Activated naive CD8-positive, alpha-beta T cell (primary cell): ENCODE measurements around the gene COPB1.
A peak's percentile ranks its signal among the peaks of the same experiment; 100 is the strongest.

ENCODE experiments used
- H3K27ac Mint-ChIP-seq: one replicate; pipeline ENCODE4 v1.8.0; 2021; ENCODE audit warnings: mixed read lengths
- H3K27me3 Mint-ChIP-seq: one replicate; pipeline ENCODE4 v1.8.0; 2021; ENCODE audit warnings: mixed read lengths
- H3K36me3 Mint-ChIP-seq: one replicate; pipeline ENCODE4 v1.8.0; 2021; ENCODE audit warnings: mixed read lengths
- H3K4me1 Mint-ChIP-seq: one replicate; pipeline ENCODE4 v1.8.0; 2021; ENCODE audit warnings: low read depth, mixed read lengths
- H3K4me3 Mint-ChIP-seq: one replicate; pipeline ENCODE4 v1.8.0; 2021; ENCODE audit warnings: mild to moderate bottlenecking, mixed read lengths
- H3K9me3 Mint-ChIP-seq: one replicate; pipeline ENCODE4 v1.8.0; 2021; ENCODE audit warnings: low read depth, mixed read lengths

COPB1 gene

DNA sequence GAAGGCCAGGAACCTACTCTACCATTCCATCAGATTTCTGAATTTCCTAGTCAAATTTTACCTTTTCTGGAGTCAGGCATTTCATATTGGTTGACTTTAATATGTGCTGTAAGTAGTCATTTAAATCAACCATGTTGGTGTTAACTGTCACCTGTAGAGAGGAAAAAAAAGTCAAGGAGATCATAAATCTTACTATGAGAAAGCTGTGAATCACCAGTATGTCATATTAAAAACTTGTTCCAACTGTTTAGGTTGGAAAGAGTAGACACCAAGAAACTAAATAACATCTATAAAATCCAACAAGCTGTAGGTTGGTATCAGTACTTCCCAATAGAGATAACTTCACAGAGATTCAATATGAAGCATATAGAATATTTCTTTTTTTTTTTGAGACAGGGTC is 39.5 kb downstream of the COPB1 start:
- Mint-ChIP-seq H3K4me1 (peaks cover 2% of the 10 kb centered on the region), H3K27ac (peak overlapping the region; percentile 11), H3K36me3 (peaks cover 3% of the 10 kb centered on the region), H3K4me3 (no peak overlapping the region), H3K9me3 (no peaks in the 10 kb centered on the region), H3K27me3 (no peaks in the 10 kb centered on the region)

DNA sequence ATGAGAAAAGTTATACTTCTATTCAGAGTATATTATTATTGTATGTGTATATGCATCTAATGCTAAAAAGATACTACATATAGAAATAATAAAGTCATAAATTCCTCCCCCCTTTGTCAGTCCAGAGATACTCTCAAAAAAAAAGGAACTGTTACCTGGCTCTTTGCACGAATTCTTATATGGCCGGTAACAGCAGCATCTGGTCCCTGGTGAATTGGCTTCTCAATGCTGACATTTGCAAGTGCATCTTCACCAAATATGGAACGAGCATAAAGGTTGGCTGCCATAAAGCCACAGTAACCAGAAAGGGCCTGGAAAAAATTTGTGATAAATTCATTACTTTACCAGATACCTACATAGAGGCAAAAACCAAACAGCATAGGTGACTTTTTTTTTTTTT is 41.2 kb downstream of the COPB1 start:
- H3K36me3 Mint-ChIP-seq: peaks cover 3% of the 10 kb centered on the region
- no peak overlapping the region for H3K27ac Mint-ChIP-seq
- H3K27me3 Mint-ChIP-seq: no peaks in the 10 kb centered on the region
- H3K4me3 Mint-ChIP-seq: no peak overlapping the region
- peaks cover 2% of the 10 kb centered on the region for H3K4me1 Mint-ChIP-seq
- H3K9me3 Mint-ChIP-seq: no peaks in the 10 kb centered on the region

DNA sequence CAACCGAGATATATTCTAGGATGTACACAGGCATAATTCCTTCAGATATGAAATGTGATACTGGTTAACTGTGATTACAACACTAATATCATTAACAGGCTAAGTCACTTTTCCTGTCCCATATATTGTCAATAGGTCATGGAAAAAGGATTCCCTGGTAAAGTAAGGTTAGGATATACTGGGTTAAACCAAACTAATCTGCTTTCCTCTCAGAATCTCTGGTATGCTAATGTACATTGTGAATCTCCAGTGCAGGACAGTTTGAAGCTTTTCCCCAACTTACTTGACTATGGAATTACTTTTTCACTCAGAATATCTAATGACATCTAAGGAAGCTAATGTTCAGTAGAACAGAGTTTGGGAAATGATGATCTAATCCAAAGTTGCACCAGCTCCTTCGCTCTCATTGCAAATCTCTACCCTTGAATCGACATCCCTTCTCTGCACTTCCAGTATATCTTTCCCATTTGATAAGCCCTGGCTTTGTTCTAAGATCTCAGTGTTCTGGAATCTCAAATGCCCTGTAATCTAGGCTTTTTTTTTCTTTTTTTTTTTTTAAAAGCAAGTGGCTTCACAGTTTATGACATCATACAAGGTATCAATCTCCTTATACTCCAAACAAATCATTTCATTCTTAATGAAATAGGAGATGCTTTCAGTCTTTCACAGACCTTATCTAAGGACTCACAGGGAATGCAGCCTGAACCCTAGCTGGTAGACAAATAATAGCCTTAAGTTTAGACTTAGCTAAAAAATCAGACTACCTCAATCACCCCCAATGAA is 43.8 kb downstream of the COPB1 start:
- Mint-ChIP-seq H3K4me3 (no peak overlapping the region), H3K27me3 (no peaks in the 10 kb centered on the region), H3K36me3 (peaks cover 11% of the 10 kb centered on the region), H3K9me3 (no peaks in the 10 kb centered on the region), H3K4me1 (peaks cover 5% of the 10 kb centered on the region), H3K27ac (peak overlapping the region; percentile 50)

DNA sequence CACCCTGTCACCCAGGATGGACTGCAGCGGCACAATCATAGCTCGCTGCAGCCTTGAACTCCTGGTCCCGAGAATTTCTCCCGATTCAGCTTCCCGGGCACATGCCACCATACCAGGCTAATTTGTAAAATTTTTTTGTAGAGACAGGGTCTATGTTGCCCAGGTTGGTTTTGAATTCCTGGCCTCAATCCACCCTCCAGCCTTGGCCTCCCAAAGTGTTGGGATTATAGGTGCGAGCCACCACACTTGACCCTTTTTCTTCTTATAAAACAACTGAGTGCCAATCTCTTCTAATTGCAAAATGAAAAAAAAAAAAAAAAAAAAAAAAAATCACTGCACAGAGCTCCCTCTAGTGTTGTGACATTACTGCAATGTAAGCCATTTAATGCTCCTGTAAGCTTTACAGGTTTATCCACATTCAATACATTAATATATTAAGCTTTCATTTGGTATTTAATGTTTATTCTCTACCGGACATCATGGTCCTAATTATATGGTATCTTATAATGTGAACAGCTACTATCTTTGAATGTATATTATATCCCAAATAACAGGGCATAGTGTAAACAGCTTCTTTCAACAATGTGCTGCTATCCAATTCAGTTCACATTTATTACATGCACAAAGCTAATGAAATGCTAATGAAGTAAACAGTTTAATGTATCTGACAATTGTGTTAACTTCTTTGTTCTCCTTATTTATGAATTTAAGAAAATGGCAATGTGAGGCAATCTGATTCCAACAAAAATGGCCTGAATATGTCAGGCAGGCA is 44.6 kb downstream of the COPB1 start:
- peaks cover 5% of the 10 kb centered on the region for H3K4me1 Mint-ChIP-seq
- H3K9me3 Mint-ChIP-seq: no peaks in the 10 kb centered on the region
- peaks cover 10% of the 10 kb centered on the region for H3K36me3 Mint-ChIP-seq
- no peak overlapping the region for H3K4me3 Mint-ChIP-seq
- no peaks in the 10 kb centered on the region for H3K27me3 Mint-ChIP-seq
- H3K27ac Mint-ChIP-seq: peak overlapping the region; percentile 50

DNA sequence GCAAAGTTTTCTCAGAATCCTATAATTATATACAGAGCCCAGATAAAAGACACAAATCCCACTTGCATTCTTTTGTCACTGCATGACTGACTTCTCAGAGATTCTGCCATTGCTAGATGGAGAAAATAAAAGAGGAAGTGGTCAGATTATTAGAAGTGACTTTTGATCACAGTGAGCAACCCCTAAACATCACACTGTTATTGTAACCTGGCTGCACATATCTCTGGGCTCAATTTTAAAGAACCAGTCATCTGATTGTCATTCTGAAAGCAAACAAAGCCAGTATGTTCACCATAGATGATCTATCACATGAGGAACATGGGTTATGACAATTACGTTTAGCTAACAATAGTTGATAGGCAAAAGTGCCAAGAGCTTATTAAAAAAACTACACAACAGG is 47.8 kb downstream of the COPB1 start:
- Mint-ChIP-seq H3K4me1 (peaks cover 20% of the 10 kb centered on the region), H3K9me3 (no peaks in the 10 kb centered on the region), H3K36me3 (peaks cover 8% of the 10 kb centered on the region), H3K27me3 (no peaks in the 10 kb centered on the region), H3K4me3 (no peak overlapping the region), H3K27ac (no peak overlapping the region)

DNA sequence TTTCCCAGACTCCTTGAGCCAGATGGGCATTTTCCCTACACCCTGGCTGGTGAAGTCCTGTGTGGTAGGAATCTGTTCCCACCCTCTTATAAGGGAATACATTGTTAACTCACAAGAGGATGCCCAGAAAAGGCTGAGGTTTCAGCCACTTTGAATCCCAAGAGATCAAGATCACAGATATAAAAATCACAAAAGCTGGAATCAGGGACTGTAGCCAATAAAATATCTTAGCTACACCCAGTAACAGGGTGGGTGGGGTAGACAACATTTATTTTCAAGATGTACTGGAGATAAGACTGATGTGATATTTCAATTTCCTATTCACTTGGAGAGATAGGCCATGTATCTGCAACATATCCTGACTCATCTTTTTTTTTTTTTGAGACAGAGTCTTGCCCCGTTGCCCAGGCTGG is 50.3 kb downstream of the COPB1 start:
- Mint-ChIP-seq H3K27ac (peak overlapping the region; percentile 22), H3K9me3 (no peaks in the 10 kb centered on the region), H3K27me3 (no peaks in the 10 kb centered on the region), H3K36me3 (peaks cover 8% of the 10 kb centered on the region), H3K4me3 (no peak overlapping the region), H3K4me1 (peaks cover 40% of the 10 kb centered on the region)

DNA sequence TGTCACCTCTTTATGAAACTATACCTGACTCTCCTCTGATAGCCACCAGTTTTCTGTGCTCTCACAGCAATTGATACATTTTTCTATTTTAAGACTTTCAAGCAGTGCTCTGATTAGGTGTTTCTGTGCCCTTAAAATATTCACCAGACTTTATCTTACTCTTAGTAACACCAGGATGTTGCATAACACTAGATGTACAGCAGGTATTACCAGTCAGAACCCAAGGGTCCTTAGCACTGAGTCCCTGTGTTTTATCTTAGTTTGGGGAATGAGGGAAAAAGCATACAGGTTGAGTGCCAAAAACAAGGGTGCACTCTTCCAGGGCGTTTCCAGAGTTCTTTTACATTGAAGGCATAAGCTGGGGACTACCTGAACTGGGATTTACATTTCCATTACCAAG is 51.4 kb downstream of the COPB1 start:
- H3K27ac Mint-ChIP-seq: no peak overlapping the region
- H3K4me1 Mint-ChIP-seq: peaks cover 40% of the 10 kb centered on the region
- no peaks in the 10 kb centered on the region for H3K27me3 Mint-ChIP-seq
- H3K4me3 Mint-ChIP-seq: peak overlapping the region; percentile 44
- no peaks in the 10 kb centered on the region for H3K9me3 Mint-ChIP-seq
- H3K36me3 Mint-ChIP-seq: peaks cover 8% of the 10 kb centered on the region

DNA sequence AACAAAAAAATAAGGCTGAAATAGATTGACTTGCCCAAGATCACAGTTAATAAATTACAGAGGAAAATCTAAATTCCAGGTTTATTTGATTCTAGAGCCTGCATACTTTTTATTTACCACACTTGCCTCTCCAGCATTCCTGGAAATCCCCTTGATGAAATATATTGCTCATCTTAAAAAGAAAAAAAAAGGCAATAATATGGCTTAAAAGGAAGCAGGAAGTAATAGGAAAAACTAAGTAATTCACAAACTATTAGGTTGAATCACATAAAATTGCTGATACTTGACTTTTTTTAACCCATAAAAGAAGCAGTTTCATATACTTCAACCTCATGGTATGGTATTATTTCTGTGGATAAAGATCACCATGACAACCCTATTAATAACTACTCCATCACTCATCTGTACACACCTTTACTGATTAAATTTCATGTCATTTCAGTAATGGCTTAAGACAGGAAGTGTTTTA is 52.9 kb downstream of the COPB1 start:
- H3K36me3 Mint-ChIP-seq: peaks cover 9% of the 10 kb centered on the region
- no peaks in the 10 kb centered on the region for H3K27me3 Mint-ChIP-seq
- H3K27ac Mint-ChIP-seq: peak overlapping the region; percentile 51
- peak overlapping the region; percentile 54 for H3K4me3 Mint-ChIP-seq
- peaks cover 38% of the 10 kb centered on the region for H3K4me1 Mint-ChIP-seq
- no peaks in the 10 kb centered on the region for H3K9me3 Mint-ChIP-seq

DNA sequence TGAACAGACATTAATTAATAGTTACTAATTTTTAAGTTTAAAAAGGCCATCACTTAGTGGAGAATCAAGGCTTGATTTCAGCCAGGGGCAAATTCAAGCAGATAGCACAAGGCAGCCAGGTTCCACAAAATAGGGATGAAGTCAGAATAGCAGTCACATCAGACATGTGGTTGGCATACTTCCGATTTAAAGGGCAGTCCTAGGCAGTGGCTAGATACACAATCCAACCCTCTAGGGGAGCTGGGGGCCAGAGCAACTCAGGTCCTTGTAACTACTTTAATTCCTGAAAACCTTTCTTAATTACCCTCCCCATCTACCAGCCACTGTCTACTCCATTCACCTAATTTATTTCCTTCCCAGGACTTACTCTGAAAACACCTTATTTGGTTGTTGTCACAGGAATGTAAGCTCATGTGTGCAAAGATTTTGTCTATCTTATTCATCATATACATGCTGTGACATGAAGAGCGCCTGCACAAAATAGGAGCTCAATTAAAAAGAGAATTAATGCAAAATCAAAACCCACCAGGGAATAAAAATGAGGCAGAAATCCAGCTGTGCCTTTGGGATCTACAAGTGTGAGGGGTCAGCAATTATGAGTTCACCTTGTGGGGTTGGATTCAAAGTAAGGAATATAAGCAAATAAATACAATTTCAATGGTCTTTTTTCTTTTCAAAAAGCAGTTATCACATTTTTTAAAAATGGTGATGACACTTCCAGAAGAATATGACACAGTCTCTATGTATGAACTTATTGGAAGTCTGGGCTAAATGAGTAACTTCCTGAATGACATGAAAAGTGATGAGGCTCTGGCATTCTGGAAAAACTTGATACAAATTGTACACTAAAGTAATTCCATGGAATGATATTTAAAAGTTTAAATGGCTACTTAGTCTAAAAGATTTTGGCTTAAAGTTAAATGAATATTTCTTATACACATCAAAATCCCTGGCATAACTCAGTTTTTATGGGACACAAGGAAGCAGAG is 53.8 kb downstream of the COPB1 start:
- H3K36me3 Mint-ChIP-seq: peaks cover 9% of the 10 kb centered on the region
- peak overlapping the region; percentile 54 for H3K4me3 Mint-ChIP-seq
- H3K27ac Mint-ChIP-seq: peak overlapping the region; percentile 52
- no peaks in the 10 kb centered on the region for H3K27me3 Mint-ChIP-seq
- H3K9me3 Mint-ChIP-seq: no peaks in the 10 kb centered on the region
- peaks cover 38% of the 10 kb centered on the region for H3K4me1 Mint-ChIP-seq

DNA sequence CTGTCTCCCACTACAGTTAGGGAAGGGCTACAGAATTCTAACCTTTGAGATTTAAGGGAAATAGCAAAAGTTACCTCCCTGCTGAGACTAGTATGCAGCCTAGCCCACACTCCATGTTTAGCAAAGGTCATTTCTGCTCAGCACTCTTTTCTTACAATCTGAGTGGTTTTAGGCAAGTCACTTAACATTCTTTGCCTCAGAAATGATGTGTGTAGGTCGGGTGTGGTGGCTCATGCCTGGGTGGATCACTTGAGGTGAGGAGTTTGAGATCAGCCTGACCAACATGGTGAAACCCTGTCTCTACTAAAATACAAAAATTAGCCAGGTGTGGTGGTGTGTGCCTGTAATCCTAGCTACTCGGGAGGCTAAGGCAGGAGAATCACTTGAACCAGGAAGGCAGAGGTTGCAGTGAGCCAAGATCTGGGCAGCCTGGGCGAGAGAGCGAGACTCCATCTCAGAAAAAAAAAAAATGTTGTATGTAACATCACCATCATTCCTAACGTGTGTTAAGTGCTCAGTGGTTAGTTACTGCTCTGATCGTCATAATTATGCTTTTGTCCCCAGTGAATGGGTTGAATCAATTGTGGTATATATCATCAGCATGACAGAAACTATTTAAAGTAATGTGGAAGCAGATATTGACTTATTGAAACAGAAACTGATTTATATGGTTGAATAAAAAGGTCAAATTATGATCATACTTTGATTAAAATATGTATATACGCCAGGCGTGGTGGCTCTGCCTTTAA is 55.0 kb downstream of the COPB1 start:
- H3K27me3 Mint-ChIP-seq: no peaks in the 10 kb centered on the region
- no peak overlapping the region for H3K4me3 Mint-ChIP-seq
- no peaks in the 10 kb centered on the region for H3K9me3 Mint-ChIP-seq
- H3K27ac Mint-ChIP-seq: peak overlapping the region; percentile 1
- H3K36me3 Mint-ChIP-seq: peaks cover 9% of the 10 kb centered on the region
- H3K4me1 Mint-ChIP-seq: peaks cover 40% of the 10 kb centered on the region

DNA sequence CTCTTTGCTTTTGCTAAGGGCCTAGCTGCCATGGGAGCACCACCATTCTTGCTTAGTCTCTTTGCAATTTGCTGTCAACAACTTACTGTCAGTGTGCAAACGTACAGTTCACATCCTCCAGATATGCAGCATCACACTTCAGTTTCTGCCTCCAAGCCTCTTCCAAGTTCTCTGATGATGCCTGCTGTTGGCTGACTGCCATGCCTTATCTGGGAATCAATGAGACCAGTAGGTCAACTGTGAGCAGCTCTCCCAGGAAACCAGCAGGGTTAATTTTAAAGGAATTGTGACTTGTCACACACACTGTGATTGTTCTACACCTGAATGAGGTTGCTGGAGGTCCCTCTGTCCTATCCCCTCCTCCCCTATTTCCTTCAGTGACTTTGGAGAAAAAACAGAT is 56.0 kb downstream of the COPB1 start:
- no peak overlapping the region for H3K4me3 Mint-ChIP-seq

DNA sequence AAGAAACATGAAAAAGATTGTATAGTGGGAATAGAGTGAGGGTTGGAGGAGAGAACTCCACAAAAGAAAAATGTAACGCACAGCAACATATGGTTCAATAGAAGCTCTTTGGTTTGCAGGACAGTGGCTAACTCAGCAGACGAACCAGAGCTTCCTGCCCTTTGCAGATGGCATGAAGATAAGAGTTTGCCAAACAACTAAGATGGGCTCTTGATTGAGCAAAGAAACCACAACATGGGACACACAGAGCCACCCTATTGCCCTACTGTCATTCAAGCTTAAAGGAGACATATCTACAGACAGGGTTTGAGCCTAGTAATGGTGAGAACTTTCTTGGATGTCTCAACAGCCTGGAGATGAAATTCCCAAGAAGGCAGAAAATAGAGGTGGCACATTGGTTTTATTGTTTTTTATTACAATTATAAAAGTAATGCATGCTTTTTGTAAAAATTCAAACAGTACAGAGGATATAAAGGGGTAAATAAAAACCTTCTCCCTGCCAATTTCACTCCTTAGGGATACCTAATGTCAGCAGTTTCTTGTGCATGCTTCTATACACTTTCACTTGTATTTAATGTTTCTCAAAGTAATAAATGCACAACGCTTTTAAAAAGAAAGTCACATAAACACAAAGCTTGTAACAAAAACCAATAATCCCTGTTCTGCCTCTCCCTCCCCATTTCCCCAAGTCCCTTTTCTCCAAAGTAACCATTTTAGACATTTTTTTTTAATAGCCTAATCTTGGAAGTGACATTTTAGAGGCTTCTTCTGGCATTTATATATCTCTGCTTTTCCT is 63.7 kb downstream of the COPB1 start:
- Mint-ChIP-seq H3K27me3 (no peaks in the 10 kb centered on the region), H3K4me1 (peaks cover 28% of the 10 kb centered on the region), H3K9me3 (peaks cover 8% of the 10 kb centered on the region), H3K36me3 (peaks cover 16% of the 10 kb centered on the region), H3K4me3 (no peak overlapping the region), H3K27ac (no peak overlapping the region)

More for the DNA sequence above, 56.0 kb downstream of the COPB1 start:
- Mint-ChIP-seq H3K27ac (no peak overlapping the region), H3K4me1 (peaks cover 49% of the 10 kb centered on the region), H3K9me3 (no peaks in the 10 kb centered on the region), H3K27me3 (no peaks in the 10 kb centered on the region), H3K36me3 (peaks cover 11% of the 10 kb centered on the region)

DNA sequence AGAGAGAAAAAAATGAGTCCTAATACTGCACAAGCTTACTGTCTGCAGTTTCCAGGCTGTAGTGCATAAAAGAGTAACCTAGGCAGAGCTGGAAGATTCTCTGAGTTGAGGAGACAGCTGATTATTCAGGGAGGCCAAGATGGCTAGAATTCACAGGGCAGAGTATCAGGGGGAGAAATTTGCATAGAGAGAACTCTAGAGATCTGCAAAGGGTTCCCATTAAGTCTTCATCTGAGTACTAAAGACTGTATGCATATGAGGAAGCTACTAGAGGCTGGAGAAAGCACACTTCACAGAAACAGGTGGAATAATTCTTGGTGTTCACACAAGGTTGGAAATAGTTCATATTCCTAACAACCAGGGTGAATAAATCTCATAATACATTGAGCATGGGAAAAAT is 74.0 kb downstream of the COPB1 start:
- peaks cover 6% of the 10 kb centered on the region for H3K9me3 Mint-ChIP-seq
- no peaks in the 10 kb centered on the region for H3K27me3 Mint-ChIP-seq
- no peaks in the 10 kb centered on the region for H3K4me1 Mint-ChIP-seq
- H3K36me3 Mint-ChIP-seq: peaks cover 8% of the 10 kb centered on the region
- H3K27ac Mint-ChIP-seq: no peak overlapping the region
- H3K4me3 Mint-ChIP-seq: no peak overlapping the region
